ENCODE measurements around the gene ANTKMT.

DNA sequence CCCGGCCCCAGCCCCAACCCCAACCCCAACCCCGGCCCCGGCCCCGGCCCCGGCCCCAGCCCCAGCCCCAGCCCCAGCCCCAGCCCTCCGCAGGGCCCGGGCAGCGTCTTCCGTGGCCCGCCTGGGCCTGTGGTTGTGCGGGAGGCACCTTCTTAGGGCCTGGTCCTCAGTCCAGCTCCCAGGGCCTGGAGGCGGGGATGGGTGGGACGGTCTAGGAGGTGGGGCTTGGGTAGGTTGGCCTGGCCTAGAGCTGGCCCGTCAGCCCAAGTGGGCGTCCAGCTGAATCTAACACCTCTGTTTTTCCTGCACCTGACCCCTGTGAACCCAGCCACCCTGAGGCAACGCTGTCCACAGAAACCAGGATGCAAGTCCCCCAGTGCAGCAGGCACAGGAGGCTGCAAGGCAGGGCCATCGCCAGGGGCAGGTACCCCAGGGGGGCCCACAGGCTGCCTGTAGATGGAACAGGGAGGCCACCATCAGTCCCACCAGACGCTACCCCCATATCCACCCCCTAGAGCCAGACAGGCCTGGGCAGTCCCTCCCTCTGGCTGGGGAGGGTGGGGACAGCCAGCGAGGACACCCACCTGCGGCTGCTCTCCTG, 48.3 kb downstream of the ANTKMT start:
- TF ChIP-seq EZH2phosphoT487 (IDR thresholded peaks at IDR 0.05; ENCODE audit: low read depth, severe bottlenecking, unreplicated experiment): no peak
- TF ChIP-seq, protein P1, sequence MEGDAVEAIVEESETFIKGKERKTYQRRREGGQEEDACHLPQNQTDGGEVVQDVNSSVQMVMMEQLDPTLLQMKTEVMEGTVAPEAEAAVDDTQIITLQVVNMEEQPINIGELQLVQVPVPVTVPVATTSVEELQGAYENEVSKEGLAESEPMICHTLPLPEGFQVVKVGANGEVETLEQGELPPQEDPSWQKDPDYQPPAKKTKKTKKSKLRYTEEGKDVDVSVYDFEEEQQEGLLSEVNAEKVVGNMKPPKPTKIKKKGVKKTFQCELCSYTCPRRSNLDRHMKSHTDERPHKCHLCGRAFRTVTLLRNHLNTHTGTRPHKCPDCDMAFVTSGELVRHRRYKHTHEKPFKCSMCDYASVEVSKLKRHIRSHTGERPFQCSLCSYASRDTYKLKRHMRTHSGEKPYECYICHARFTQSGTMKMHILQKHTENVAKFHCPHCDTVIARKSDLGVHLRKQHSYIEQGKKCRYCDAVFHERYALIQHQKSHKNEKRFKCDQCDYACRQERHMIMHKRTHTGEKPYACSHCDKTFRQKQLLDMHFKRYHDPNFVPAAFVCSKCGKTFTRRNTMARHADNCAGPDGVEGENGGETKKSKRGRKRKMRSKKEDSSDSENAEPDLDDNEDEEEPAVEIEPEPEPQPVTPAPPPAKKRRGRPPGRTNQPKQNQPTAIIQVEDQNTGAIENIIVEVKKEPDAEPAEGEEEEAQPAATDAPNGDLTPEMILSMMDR (IDR thresholded peaks at IDR 0.05; ENCODE audit: poor library complexity): no peak
